OCI-LY1 (cell line): ENCODE data around the gene INTS6.

Experiments
- CTCF ChIP-seq: fragments of 200-600 bp; sonication (generic), shearing (Covaris generic); IDR thresholded peaks from 2 replicates; pipeline ENCODE4 v1.5.1; 2017; ENCODE audit warnings: mild to moderate bottlenecking, antibody characterized with exemption, low read length, moderate library complexity, mixed read lengths
- EZH2 ChIP-seq: fragments of 200-600 bp; sonication (generic), shearing (Covaris generic); IDR thresholded peaks from 2 replicates; pipeline ENCODE4 v1.8.0; 2017; ENCODE audit warnings: borderline replicate concordance, mixed run types, mild to moderate bottlenecking, antibody characterized with exemption, low read length, moderate library complexity, mixed read lengths

GRCh38 chr13:51453959-51454703 lies 1.3 kb upstream of the INTS6 start:
- TF ChIP-seq CTCF, result no peak; the same call in 1 of the 2 replicates
- no peak for TF ChIP-seq EZH2
